ENCODE measurements around the gene TRIM31.

The TRIM31 gene

GRCh38 chr6:30103872-30104179 is 9.1 kb downstream of the TRIM31 start:
- H3K18ac ChIP-seq (ENCODE audit: low read length) = no peak overlapping the region
- H2BK12ac ChIP-seq (ENCODE audit: low read length) = no peak overlapping the region
- no peak overlapping the region for H3K23ac ChIP-seq (ENCODE audit: low read length)
- peaks cover 32% of the 10 kb centered on the region for H3K27me3 ChIP-seq (ENCODE audit: insufficient read depth, low read length)
- no peak overlapping the region for H3K4ac ChIP-seq (ENCODE audit: low read depth, low read length)
- H3K79me2 ChIP-seq (ENCODE audit: control insufficient read depth, insufficient read depth, low read length, poor library complexity) = no peaks in the 10 kb centered on the region
- H4K8ac ChIP-seq (ENCODE audit: low read depth, low read length) = no peak overlapping the region
- H4K91ac ChIP-seq (ENCODE audit: low read depth, low read length) = no peak overlapping the region
- H3K4me1 ChIP-seq (ENCODE audit: control insufficient read depth in 1 of 2, insufficient read depth in 2 of 2, low read length in 2 of 2) = peaks cover 5 to 13% of the 10 kb centered on the region in 2 experiments
- no CpG with 5 or more reads among the region's 3 CpGs for WGBS (ENCODE audit: extremely low coverage, insufficient coverage, insufficient read length)
- no peak overlapping the region for H2BK120ac ChIP-seq (ENCODE audit: insufficient read depth, low read length, poor library complexity)
- no peak overlapping the region for H2AFZ ChIP-seq (ENCODE audit: insufficient read depth, low read length, poor library complexity)
- no peak for DNase-seq
- no peaks in the 10 kb centered on the region for H3K36me3 ChIP-seq (ENCODE audit: control insufficient read depth in 1 of 2, insufficient read depth in 2 of 2, low read length in 2 of 2)
- H2BK5ac ChIP-seq (ENCODE audit: low read depth, low read length, poor library complexity) = no peak overlapping the region
- H3K14ac ChIP-seq (ENCODE audit: low read length) = no peak overlapping the region
- H3K4me2 ChIP-seq (ENCODE audit: low read length) = peak overlapping the region; percentile 70
- no peak overlapping the region for H3K27ac ChIP-seq (ENCODE audit: low read depth, low read length)
- no peak overlapping the region for H3K9ac ChIP-seq (ENCODE audit: low read length)
- H4K12ac ChIP-seq (ENCODE audit: low read depth, low read length) = no peak overlapping the region
- H3K4me3 ChIP-seq (ENCODE audit: low read depth, low read length) = no peak overlapping the region
- no peak overlapping the region for H2AK5ac ChIP-seq (ENCODE audit: low read length)
- H3K79me1 ChIP-seq (ENCODE audit: low read length) = no peaks in the 10 kb centered on the region
- H3K9me3 ChIP-seq (ENCODE audit: insufficient read depth, low read depth, low read length) = no peaks in the 10 kb centered on the region

GRCh38 chr6:30102970-30103871 is 9.7 kb downstream of the TRIM31 start:
- no peak overlapping the region for H2AK5ac ChIP-seq (ENCODE audit: low read length)
- no peaks in the 10 kb centered on the region for H3K9me3 ChIP-seq (ENCODE audit: insufficient read depth, low read depth, low read length)
- no peak overlapping the region for H3K4ac ChIP-seq (ENCODE audit: low read depth, low read length)
- H3K27ac ChIP-seq (ENCODE audit: low read depth, low read length) = no peak overlapping the region
- H2AFZ ChIP-seq (ENCODE audit: insufficient read depth, low read length, poor library complexity) = no peak overlapping the region
- no peak overlapping the region for H2BK12ac ChIP-seq (ENCODE audit: low read length)
- H3K36me3 ChIP-seq (ENCODE audit: control insufficient read depth in 1 of 2, insufficient read depth in 2 of 2, low read length in 2 of 2) = no peaks in the 10 kb centered on the region
- no peak overlapping the region for H3K14ac ChIP-seq (ENCODE audit: low read length)
- H3K79me1 ChIP-seq (ENCODE audit: low read length) = no peaks in the 10 kb centered on the region
- H2BK5ac ChIP-seq (ENCODE audit: low read depth, low read length, poor library complexity) = no peak overlapping the region
- H3K4me1 ChIP-seq (ENCODE audit: control insufficient read depth in 1 of 2, insufficient read depth in 2 of 2, low read length in 2 of 2) = peaks cover 5 to 13% of the 10 kb centered on the region in 2 experiments
- no peak overlapping the region for H3K18ac ChIP-seq (ENCODE audit: low read length)
- H4K8ac ChIP-seq (ENCODE audit: low read depth, low read length) = no peak overlapping the region
- H3K4me2 ChIP-seq (ENCODE audit: low read length) = peak overlapping the region; percentile 70
- WGBS (ENCODE audit: extremely low coverage, insufficient coverage, insufficient read length) = no CpG with 5 or more reads among the region's 36 CpGs
- no peak overlapping the region for H4K12ac ChIP-seq (ENCODE audit: low read depth, low read length)
- no peak overlapping the region for H2BK120ac ChIP-seq (ENCODE audit: insufficient read depth, low read length, poor library complexity)
- H3K79me2 ChIP-seq (ENCODE audit: control insufficient read depth, insufficient read depth, low read length, poor library complexity) = no peaks in the 10 kb centered on the region
- H3K9ac ChIP-seq (ENCODE audit: low read length) = peak overlapping the region; percentile 45
- peak; percentile 79 to 93 for DNase-seq
- no peak overlapping the region for H4K91ac ChIP-seq (ENCODE audit: low read depth, low read length)
- H3K4me3 ChIP-seq (ENCODE audit: low read depth, low read length) = peak overlapping the region; percentile 2
- H3K23ac ChIP-seq (ENCODE audit: low read length) = no peak overlapping the region
- peaks cover 32% of the 10 kb centered on the region for H3K27me3 ChIP-seq (ENCODE audit: insufficient read depth, low read length)

GRCh38 chr6:30102414-30102969 is 10.4 kb downstream of the TRIM31 start:
- H3K4ac ChIP-seq (ENCODE audit: low read depth, low read length) = no peak overlapping the region
- no peak overlapping the region for H3K4me3 ChIP-seq (ENCODE audit: low read depth, low read length)
- H2AFZ ChIP-seq (ENCODE audit: insufficient read depth, low read length, poor library complexity) = peak overlapping the region; percentile 81
- H3K14ac ChIP-seq (ENCODE audit: low read length) = no peak overlapping the region
- H4K12ac ChIP-seq (ENCODE audit: low read depth, low read length) = no peak overlapping the region
- H2BK12ac ChIP-seq (ENCODE audit: low read length) = no peak overlapping the region
- H3K27ac ChIP-seq (ENCODE audit: low read depth, low read length) = no peak overlapping the region
- no peak overlapping the region for H2BK120ac ChIP-seq (ENCODE audit: insufficient read depth, low read length, poor library complexity)
- H4K91ac ChIP-seq (ENCODE audit: low read depth, low read length) = no peak overlapping the region
- H3K18ac ChIP-seq (ENCODE audit: low read length) = no peak overlapping the region
- peak overlapping the region; percentile 78 for H4K8ac ChIP-seq (ENCODE audit: low read depth, low read length)
- no CpG with 5 or more reads among the region's 15 CpGs for WGBS (ENCODE audit: extremely low coverage, insufficient coverage, insufficient read length)
- no peaks in the 10 kb centered on the region for H3K36me3 ChIP-seq (ENCODE audit: control insufficient read depth in 1 of 2, insufficient read depth in 2 of 2, low read length in 2 of 2)
- no peaks in the 10 kb centered on the region for H3K9me3 ChIP-seq (ENCODE audit: insufficient read depth, low read depth, low read length)
- H3K23ac ChIP-seq (ENCODE audit: low read length) = no peak overlapping the region
- no peak overlapping the region for H2AK5ac ChIP-seq (ENCODE audit: low read length)
- DNase-seq = peak in 1 of 2 donors; percentile 16
- no peaks in the 10 kb centered on the region for H3K79me1 ChIP-seq (ENCODE audit: low read length)
- H3K4me1 ChIP-seq (ENCODE audit: control insufficient read depth in 1 of 2, insufficient read depth in 2 of 2, low read length in 2 of 2) = peaks cover 5 to 13% of the 10 kb centered on the region in 2 experiments
- peaks cover 32% of the 10 kb centered on the region for H3K27me3 ChIP-seq (ENCODE audit: insufficient read depth, low read length)
- peak overlapping the region; percentile 60 for H3K4me2 ChIP-seq (ENCODE audit: low read length)
- H3K9ac ChIP-seq (ENCODE audit: low read length) = no peak overlapping the region
- H2BK5ac ChIP-seq (ENCODE audit: low read depth, low read length, poor library complexity) = no peak overlapping the region
- H3K79me2 ChIP-seq (ENCODE audit: control insufficient read depth, insufficient read depth, low read length, poor library complexity) = no peaks in the 10 kb centered on the region

- no peaks in the 10 kb centered on the region for H3K79me1 ChIP-seq (ENCODE audit: low read length)
- H4K91ac ChIP-seq (ENCODE audit: low read depth, low read length) = no peak overlapping the region
- no peak overlapping the region for H3K9ac ChIP-seq (ENCODE audit: low read length)
- H2BK120ac ChIP-seq (ENCODE audit: insufficient read depth, low read length, poor library complexity) = no peak overlapping the region
- H3K36me3 ChIP-seq (ENCODE audit: control insufficient read depth in 1 of 2, insufficient read depth in 2 of 2, low read length in 2 of 2) = no peaks in the 10 kb centered on the region
- H2BK12ac ChIP-seq (ENCODE audit: low read length) = no peak overlapping the region
- WGBS (ENCODE audit: extremely low coverage, insufficient coverage, insufficient read length) = no CpG with 5 or more reads among the region's 51 CpGs
- H3K4ac ChIP-seq (ENCODE audit: low read depth, low read length) = no peak overlapping the region
- no peaks in the 10 kb centered on the region for H3K79me2 ChIP-seq (ENCODE audit: control insufficient read depth, insufficient read depth, low read length, poor library complexity)
- peaks cover 32% of the 10 kb centered on the region for H3K27me3 ChIP-seq (ENCODE audit: insufficient read depth, low read length)
- H4K8ac ChIP-seq (ENCODE audit: low read depth, low read length) = peak overlapping the region; percentile 78
- H3K18ac ChIP-seq (ENCODE audit: low read length) = no peak overlapping the region
- peak overlapping the region; percentile 81 for H2AFZ ChIP-seq (ENCODE audit: insufficient read depth, low read length, poor library complexity)
- no peak overlapping the region for H4K12ac ChIP-seq (ENCODE audit: low read depth, low read length)
- H3K9me3 ChIP-seq (ENCODE audit: insufficient read depth, low read depth, low read length) = no peaks in the 10 kb centered on the region
- peak overlapping the region; percentile 60 for H3K4me2 ChIP-seq (ENCODE audit: low read length)
- H3K23ac ChIP-seq (ENCODE audit: low read length) = no peak overlapping the region
- no peak overlapping the region for H3K4me3 ChIP-seq (ENCODE audit: low read depth, low read length)
- H3K14ac ChIP-seq (ENCODE audit: low read length) = no peak overlapping the region
- H2AK5ac ChIP-seq (ENCODE audit: low read length) = no peak overlapping the region
- peaks cover 5 to 13% of the 10 kb centered on the region in 2 experiments for H3K4me1 ChIP-seq (ENCODE audit: control insufficient read depth in 1 of 2, insufficient read depth in 2 of 2, low read length in 2 of 2)
- no peak overlapping the region for H2BK5ac ChIP-seq (ENCODE audit: low read depth, low read length, poor library complexity)
- H3K27ac ChIP-seq (ENCODE audit: low read depth, low read length) = no peak overlapping the region
- DNase-seq = peak; percentile 89 to 91
Measured at GRCh38 chr6:30101444-30102413, 11.2 kb downstream of the TRIM31 start.

Data from trophoblast cell (in vitro differentiated cells and primary cell).